Smooth muscle cell (in vitro differentiated cells): ENCODE results near the gene KRT84. TPM values are rescaled to one million over a fixed set of nuclear protein-coding genes. Genes with fewer than 3 reads are reported as not detected.

Experiments used
- DNase-seq: peaks from one replicate; lab custom pipeline; 2025; ENCODE audit not compliant: unreplicated experiment; lab: John Stamatoyannopoulos, UW
- H2AFZ ChIP-seq: fragments of 200-600 bp; sonication (generic); 2 replicates; pipeline ENCODE4 v1.6.0; 2016; ENCODE audit warnings: antibody characterized with exemption, low read depth, mild to moderate bottlenecking
- H3F3A ChIP-seq: fragments of 200-600 bp; sonication (generic); 2 replicates; pipeline ENCODE4 v1.6.0; 2017; ENCODE audit warnings: antibody characterized with exemption, low read depth
- H3K27ac ChIP-seq: fragments of 200-600 bp; sonication (generic); 2 replicates; pipeline ENCODE4 v1.5.1; 2016; ENCODE audit warnings: low read depth, mild to moderate bottlenecking
- H3K27me3 ChIP-seq: fragments of 200-600 bp; sonication (generic); 2 replicates; pipeline ENCODE4 v1.6.1; 2016; ENCODE audit warnings: low read depth, mild to moderate bottlenecking
- H3K36me3 ChIP-seq: fragments of 200-600 bp; sonication (generic); 2 replicates; pipeline ENCODE4 v1.5.1; 2016; ENCODE audit warnings: low read depth
- H3K4me1 ChIP-seq: fragments of 200-600 bp; sonication (generic); 2 replicates; pipeline ENCODE4 v1.5.1; 2016; ENCODE audit warnings: low read depth
- H3K4me2 ChIP-seq: fragments of 200-600 bp; sonication (generic); 2 replicates; pipeline ENCODE4 v1.6.0; 2016; ENCODE audit warnings: mild to moderate bottlenecking
- H3K4me3 ChIP-seq: fragments of 200-600 bp; sonication (generic); 2 replicates; pipeline ENCODE4 v1.5.1; 2016; ENCODE audit warnings: mild to moderate bottlenecking
- H3K79me2 ChIP-seq: fragments of 200-600 bp; sonication (generic); 2 replicates; pipeline ENCODE4 v1.6.0; 2016; ENCODE audit warnings: low read depth, mild to moderate bottlenecking
- H3K9ac ChIP-seq: fragments of 200-600 bp; sonication (generic); 2 replicates; pipeline ENCODE4 v1.6.0; 2016; ENCODE audit warnings: low read depth
- H3K9me3 ChIP-seq: fragments of 200-600 bp; sonication (generic); replicated peaks from 2 replicates; pipeline ENCODE4 v1.5.1; 2016; ENCODE audit warnings: low read depth
- H4K20me1 ChIP-seq: fragments of 200-600 bp; sonication (generic); 2 replicates; pipeline ENCODE4 v1.6.0; 2016; ENCODE audit warnings: low read depth
- CTCF ChIP-seq: fragments of 200-600 bp; sonication (generic); IDR thresholded peaks from 2 replicates; pipeline ENCODE4 v1.5.1; 2017; ENCODE audit warnings: borderline replicate concordance, mild to moderate bottlenecking, antibody characterized with exemption; ENCODE audit not compliant: insufficient read depth, poor library complexity, severe bottlenecking
- WGBS: methylation state at CpG from one replicate; pipeline ENCODE4 v1.1.7; 2016; ENCODE audit warnings: low lambda C conversion rate; 5-methylcytosine and 5-hydroxymethylcytosine counted together
- polyA plus RNA-seq: library from polyadenylated mRNA; unstranded; fragments of >200 nt; fragmentation: Nextera tagmentation; extraction: Ambion mirVana; gene quantifications from 2 replicates; pipeline ENCODE4 v1.2.1, GENCODE V29; 2016
- total RNA-seq: library from RNA; depleted of rRNA; stranded (reverse); fragments of >200 nt; gene quantifications from 2 replicates; pipeline ENCODE4 v1.2.3, GENCODE V29; 2014

The KRT84 gene
- total and polyA plus RNA-seq, 2 experiments from 2014 or later = 0.09 to 5.6 TPM

GRCh38 chr12:52372216-52373154 lies 13.0 kb downstream of the KRT84 start:
- Histone ChIP-seq H3K36me3 (no peaks in the 10 kb centered on the region), H4K20me1 (no peaks in the 10 kb centered on the region), H3K9ac (no peak overlapping the region), H3F3A (no peaks in the 10 kb centered on the region), H3K79me2 (no peaks in the 10 kb centered on the region), H3K4me3 (no peak overlapping the region), H2AFZ (no peak overlapping the region), H3K27ac (no peak overlapping the region), H3K27me3 (peaks cover 24% of the 10 kb centered on the region), H3K9me3 (peaks cover 4% of the 10 kb centered on the region), H3K4me1 (no peaks in the 10 kb centered on the region), H3K4me2 (no peak overlapping the region)
- 32% methylated on average over 10 of the region's 10 CpGs for WGBS
- TF ChIP-seq CTCF = peak; percentile 85
- peak; percentile 31 for DNase-seq

- H3K4me3 ChIP-seq = no peak overlapping the region
- no peaks in the 10 kb centered on the region for H3K36me3 ChIP-seq
- no peaks in the 10 kb centered on the region for H3K79me2 ChIP-seq
- H3K4me1 ChIP-seq = no peaks in the 10 kb centered on the region
- H3K9ac ChIP-seq = no peak overlapping the region
- H3F3A ChIP-seq = no peaks in the 10 kb centered on the region
- H4K20me1 ChIP-seq = no peaks in the 10 kb centered on the region
- peaks cover 28% of the 10 kb centered on the region for H3K27me3 ChIP-seq
- no peak for TF ChIP-seq CTCF
- DNase-seq = no peak
- H2AFZ ChIP-seq = no peak overlapping the region
- H3K9me3 ChIP-seq = peaks cover 4% of the 10 kb centered on the region
- no peak overlapping the region for H3K27ac ChIP-seq
- H3K4me2 ChIP-seq = no peak overlapping the region
- 86% methylated on average over 3 of the region's 3 CpGs for WGBS
Observed at GRCh38 chr12:52371716-52372115, 13.7 kb downstream of the KRT84 start.

- Histone ChIP-seq H3K36me3 (no peaks in the 10 kb centered on the region), H3K27me3 (peaks cover 28% of the 10 kb centered on the region), H2AFZ (no peak overlapping the region), H3K4me3 (no peak overlapping the region), H3K9me3 (peaks cover 4% of the 10 kb centered on the region), H3K79me2 (no peaks in the 10 kb centered on the region), H3F3A (no peaks in the 10 kb centered on the region), H3K4me2 (no peak overlapping the region), H3K9ac (no peak overlapping the region), H3K4me1 (no peaks in the 10 kb centered on the region), H4K20me1 (no peaks in the 10 kb centered on the region), H3K27ac (no peak overlapping the region)
- no peak for TF ChIP-seq CTCF
- WGBS = 85% methylated on average over 12 of the region's 12 CpGs
- no peak for DNase-seq
Observed at GRCh38 chr12:52370926-52371608, 14.4 kb downstream of the KRT84 start.
